ENCODE results near the gene ANAPC10.
"Not testable (repeated sequence)": the region's sequence is repeated elsewhere in the genome, so short reads cannot be mapped to it uniquely, and the experiment has no call there.

The ANAPC10 gene

GRCh38 chr4:145097821-145098674, at the start of gene ANAPC10, which contains the start of gene ABCE1:
TSS of gene ANAPC10 (minus strand) at chr4:145098196. CDS start at chr4:145096099, 2,097 bp downstream.
TSS of gene ABCE1 (plus strand) at chr4:145098311. CDS start at chr4:145104413, 6,102 bp downstream.
- H3K4me3 ChIP-seq (ENCODE audit: low read depth, low read length), result peak within 1 kb of the TSS; percentile 81
- TF ChIP-seq, protein P1, sequence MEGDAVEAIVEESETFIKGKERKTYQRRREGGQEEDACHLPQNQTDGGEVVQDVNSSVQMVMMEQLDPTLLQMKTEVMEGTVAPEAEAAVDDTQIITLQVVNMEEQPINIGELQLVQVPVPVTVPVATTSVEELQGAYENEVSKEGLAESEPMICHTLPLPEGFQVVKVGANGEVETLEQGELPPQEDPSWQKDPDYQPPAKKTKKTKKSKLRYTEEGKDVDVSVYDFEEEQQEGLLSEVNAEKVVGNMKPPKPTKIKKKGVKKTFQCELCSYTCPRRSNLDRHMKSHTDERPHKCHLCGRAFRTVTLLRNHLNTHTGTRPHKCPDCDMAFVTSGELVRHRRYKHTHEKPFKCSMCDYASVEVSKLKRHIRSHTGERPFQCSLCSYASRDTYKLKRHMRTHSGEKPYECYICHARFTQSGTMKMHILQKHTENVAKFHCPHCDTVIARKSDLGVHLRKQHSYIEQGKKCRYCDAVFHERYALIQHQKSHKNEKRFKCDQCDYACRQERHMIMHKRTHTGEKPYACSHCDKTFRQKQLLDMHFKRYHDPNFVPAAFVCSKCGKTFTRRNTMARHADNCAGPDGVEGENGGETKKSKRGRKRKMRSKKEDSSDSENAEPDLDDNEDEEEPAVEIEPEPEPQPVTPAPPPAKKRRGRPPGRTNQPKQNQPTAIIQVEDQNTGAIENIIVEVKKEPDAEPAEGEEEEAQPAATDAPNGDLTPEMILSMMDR (conservative IDR thresholded peaks at IDR 0.05; ENCODE audit: low read depth, low read length), result peak; percentile 64
- DNase-seq (ENCODE audit: low read depth), result peak; percentile 99

DNA sequence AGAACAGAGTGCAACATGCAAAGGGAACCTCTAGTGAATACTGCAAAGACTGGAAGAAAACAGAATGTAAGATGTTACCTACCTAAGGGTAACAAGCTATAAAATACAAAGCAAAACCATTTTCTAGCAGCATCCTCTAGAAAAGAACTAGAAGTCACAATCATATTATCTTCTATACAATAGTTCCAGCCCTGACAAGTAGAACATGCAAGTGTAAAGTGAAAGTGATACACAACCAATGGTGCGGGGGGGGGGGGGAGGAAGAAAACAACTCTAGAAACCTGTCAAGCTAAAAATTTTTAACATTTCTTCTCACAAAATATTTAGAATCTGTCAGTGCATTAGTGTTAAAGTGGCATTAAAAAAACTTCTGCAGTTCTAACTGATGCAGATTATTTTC, 38.2 kb upstream of the ANAPC10 start:
- not testable (repeated sequence) for DNase-seq (ENCODE audit: low read depth); H3K4me3 ChIP-seq (ENCODE audit: low read depth, low read length)

DNA sequence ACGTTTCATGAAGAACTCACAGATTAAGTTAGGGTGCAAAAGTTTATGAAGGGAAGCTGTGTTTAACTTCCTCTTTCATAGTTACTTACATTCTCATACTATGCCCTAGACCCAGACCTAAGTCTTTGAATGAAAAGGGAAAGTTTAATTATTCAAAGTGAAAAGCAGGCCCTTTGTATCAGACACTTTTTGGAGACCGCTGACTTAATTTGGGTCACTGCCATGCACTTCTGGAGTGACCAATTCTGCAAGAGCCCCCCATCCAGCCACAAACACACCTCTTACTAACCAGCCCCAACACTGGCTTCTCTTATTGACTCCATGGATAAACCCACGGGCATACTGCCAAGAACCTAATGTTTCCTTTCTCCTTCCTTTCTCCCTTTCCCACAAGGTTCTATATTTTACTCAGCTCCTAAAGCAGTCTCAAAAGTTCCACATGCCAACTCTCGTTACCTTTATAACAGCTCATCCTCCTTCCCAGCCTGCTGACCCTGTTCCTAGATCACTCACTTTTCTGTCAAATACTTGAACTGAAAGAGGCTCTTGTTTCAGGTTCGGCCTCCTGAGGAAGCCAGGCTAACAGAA, 34.6 kb upstream of the ANAPC10 start:
- DNase-seq (ENCODE audit: low read depth), result peak; percentile 47
- H3K4me3 ChIP-seq (ENCODE audit: low read depth, low read length), result no peak overlapping the region
- TF ChIP-seq, protein P1 (conservative IDR thresholded peaks at IDR 0.05; ENCODE audit: low read depth, low read length), result no peak

- no peak for DNase-seq (ENCODE audit: low read depth)
- TF ChIP-seq, protein P1 (conservative IDR thresholded peaks at IDR 0.05; ENCODE audit: low read depth, low read length), result no peak
- no peak overlapping the region for H3K4me3 ChIP-seq (ENCODE audit: low read depth, low read length)
Measured at GRCh38 chr4:145131848-145132247, 33.9 kb upstream of the ANAPC10 start.

- peak; percentile 85 for DNase-seq (ENCODE audit: low read depth)
- TF ChIP-seq, protein P1 (conservative IDR thresholded peaks at IDR 0.05; ENCODE audit: low read depth, low read length), result no peak
- H3K4me3 ChIP-seq (ENCODE audit: low read depth, low read length), result no peak overlapping the region
Measured at GRCh38 chr4:145130788-145131399, 32.9 kb upstream of the ANAPC10 start.

DNA sequence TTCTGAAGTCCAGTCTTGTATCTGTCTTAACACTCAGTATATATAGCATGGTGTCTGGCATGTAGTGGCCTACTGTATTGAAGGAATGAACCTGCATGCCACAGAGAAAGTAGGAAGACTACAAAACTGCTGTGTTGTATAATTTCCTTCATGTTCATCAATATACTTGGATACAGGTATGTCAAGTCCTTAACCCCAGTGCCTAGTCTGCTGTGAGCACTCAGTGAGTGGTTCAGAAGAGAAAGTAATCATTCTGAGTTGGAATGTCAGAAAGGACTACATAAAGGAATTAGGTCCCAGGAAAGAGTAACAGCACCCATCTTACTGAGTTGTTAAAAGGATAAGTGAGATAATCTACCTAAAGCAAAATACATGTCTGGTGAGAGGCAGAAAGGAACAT, 32.1 kb upstream of the ANAPC10 start:
- no peak overlapping the region for H3K4me3 ChIP-seq (ENCODE audit: low read depth, low read length)
- TF ChIP-seq, protein P1 (conservative IDR thresholded peaks at IDR 0.05; ENCODE audit: low read depth, low read length), result no peak

GRCh38 chr4:145125396-145125795, 27.4 kb upstream of the ANAPC10 start:
- DNase-seq (ENCODE audit: low read depth), result no peak
- H3K4me3 ChIP-seq (ENCODE audit: low read depth, low read length), result no peak overlapping the region
- TF ChIP-seq, protein P1 (conservative IDR thresholded peaks at IDR 0.05; ENCODE audit: low read depth, low read length), result no peak

More for the DNA sequence above, 32.1 kb upstream of the ANAPC10 start:
- DNase-seq (ENCODE audit: low read depth), result no peak
